IPS DF 19.7 (cell line): ENCODE results near the gene FYN.
"Not testable (repeated sequence)": the region's sequence is repeated elsewhere in the genome, so short reads cannot be mapped to it uniquely, and the experiment has no call there.

Experiments used
- DNase-seq: peaks from one replicate; pipeline ENCODE4 v3.0.0-alpha.2; 2013; ENCODE audit warnings: low read depth, low spot score

FYN gene

DNA sequence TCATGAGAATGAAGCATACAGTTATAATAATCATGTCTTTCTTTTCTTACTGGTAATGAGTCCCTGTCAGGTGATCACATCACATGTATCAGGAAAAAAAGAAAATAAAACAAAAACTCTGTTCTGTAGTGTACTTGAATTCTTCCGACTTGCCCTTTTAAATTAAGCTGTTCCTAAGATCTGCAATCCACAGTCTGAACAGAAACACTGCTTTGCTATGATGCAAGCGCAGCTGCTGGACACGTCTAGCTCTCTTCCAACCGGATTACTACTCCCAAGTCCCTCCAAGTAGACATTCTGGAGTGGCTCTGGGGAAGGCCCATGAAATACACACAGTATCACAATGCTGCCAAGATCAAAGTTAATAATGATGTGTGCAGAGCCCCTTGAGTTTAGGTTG is 83.7 kb downstream of the FYN start:
- DNase-seq, result no peak

DNA sequence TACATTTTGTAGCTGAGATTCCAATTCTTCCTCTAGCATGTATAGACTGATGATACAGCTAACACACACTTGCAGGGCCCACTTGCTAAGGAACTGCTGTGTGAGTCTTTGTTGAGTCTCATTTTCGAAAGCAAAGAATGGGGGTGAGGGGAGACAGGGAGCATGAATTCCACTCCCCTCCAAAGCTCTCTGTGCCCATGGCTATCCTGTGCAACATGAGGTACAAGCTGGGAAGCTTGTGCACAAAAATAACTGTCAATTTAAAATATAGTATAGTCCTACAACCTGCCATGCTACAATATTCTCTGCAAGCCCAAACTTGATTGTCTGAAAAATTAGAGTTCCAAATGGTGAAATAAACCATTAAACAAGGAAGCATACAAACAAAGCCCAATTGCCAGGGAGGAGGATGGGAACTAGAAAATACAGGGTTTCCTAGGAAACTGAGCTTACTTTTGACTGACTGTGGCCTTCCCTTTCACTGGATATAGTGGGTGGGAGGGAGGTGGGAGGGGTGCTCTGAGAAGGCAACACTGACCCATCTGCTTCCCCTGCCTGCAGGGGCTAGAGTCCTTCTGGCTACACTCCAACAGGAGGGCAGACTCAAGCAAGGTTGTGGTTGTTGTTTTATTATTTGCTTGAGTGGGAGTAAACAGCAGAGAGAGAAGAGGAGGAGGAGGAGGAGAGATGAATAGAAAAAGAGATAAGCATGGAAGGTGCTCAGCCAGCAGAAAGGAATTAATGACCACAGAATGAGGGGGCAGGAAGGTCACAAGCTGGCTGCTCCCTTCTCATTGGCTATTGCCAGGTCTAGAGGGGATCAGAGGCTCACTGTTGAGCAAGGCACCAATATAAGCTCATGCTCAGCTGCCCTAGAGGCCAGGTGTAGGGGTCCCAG is 84.6 kb downstream of the FYN start:
- no peak for DNase-seq

DNA sequence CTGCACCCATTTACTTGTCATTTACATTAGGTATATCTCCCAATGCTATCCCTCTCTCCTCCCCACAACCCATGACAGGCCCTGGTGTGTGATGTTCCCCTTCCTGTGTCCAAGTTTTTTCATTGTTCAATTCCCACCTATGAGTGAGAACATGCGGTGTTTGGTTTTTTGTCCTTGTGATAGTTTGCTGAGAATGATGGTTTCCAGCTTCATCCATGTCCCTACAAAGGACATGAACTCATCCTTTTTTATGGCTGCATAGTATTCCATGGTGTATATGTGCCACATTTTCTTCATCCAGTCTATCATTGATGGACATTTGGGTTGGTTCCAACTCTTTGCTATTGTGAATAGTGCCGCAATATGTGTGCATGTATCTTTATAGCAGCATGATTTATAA is 87.1 kb downstream of the FYN start:
- DNase-seq, result not testable (repeated sequence)

DNA sequence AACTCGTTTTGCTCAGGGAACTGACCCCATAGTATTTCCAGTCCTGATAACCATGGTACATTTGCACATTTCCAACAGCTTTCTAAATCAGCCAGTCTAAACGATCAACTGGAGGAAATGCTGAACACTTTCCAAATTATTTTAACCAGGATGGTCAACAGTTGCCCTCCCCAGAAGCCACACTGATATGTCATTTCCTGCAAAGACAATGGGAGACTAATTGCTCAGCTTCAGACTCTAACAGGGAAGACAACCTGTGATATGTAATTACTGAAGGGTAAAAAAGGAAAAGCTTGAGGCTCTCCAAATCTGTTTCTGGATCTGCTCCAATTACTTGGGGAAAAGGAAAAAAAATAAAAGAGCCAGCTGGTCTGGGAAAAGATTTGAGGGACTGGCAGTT is 88.8 kb downstream of the FYN start:
- DNase-seq, result no peak

DNA sequence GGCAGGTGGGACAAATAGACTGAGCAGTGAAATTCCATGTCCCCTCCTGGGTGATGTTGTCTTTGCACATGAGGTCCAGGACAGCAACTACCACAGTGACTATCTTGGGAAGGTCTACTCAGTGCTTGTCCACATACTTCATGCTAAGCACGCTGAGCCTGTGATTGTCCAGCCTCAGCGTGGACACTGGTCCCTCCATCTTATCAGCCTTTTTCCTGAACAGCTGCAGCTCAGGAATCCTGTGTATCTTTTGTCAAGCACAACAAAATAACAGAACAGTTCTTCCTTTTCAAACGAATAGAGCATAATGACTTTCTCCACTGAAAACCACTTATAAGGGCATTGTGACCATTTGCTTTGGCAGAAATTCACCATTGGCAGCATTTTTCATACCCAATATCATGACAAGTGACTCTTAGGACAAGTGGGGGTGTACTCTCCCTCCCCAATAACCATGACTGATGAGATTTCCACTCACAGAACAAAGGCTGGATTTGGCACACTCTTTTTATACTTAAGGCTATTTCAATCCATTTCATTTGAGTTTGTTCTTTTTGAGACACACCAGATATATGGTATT is 90.3 kb downstream of the FYN start:
- DNase-seq, result no peak

DNA sequence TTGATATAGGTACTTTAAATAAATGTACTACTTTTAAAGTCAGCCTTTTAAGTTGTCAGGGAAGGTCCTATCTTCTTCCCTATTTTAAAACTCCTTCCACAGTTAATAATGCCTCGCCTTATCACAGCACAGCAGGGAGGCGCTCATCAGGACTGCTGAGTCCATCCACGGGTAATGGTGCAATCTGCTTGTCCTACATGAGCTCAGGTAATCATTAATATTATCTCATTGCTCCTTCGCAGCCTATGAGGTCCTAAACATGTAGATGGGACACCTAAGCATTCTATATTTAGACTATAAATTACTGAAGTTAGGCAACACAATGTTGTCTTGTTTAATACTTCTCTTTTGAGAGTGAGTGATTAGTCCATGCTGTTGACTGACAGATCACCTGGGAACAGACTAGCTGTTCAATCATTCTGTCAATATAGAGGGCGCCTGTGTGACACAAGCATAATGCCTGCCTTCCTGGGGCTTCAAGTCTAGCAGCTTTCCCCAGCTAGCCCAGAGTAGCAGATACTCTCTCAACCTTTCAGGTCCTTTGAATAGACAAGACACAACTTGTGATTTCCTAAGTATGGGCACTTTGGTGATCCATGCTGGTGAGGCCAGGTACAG is 91.0 kb downstream of the FYN start:
- DNase-seq, result no peak

DNA sequence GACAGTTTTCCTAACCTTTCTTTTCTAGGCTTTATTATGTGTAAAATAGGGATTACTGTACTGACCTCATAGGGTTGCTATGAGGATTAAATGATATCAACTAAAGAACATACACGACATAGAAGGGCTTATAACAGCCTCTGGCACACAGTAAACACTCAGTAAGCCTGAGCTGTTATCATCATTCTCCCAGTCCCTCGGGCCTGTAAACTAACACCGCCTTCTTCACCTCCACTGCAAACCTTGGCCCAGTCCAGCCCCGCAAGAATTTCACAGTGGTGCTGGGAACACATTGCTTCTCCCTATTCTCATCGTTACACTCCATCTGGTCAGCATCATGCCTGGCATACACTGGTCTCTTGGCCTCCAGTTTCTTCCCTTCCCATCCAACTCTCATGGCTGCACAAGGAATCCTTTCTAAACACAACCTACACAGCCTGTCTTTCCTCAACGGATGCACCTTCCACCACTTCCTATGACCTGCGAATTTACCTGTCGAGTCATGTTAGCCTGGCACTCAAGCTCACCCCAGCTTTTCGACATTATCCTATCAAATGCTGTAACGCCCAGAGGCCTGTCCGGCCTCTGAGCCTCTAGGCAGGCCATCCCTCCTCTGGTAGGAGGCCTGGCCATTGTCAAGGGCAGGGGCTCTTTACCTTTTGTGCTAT is 92.1 kb downstream of the FYN start:
- no peak for DNase-seq

DNA sequence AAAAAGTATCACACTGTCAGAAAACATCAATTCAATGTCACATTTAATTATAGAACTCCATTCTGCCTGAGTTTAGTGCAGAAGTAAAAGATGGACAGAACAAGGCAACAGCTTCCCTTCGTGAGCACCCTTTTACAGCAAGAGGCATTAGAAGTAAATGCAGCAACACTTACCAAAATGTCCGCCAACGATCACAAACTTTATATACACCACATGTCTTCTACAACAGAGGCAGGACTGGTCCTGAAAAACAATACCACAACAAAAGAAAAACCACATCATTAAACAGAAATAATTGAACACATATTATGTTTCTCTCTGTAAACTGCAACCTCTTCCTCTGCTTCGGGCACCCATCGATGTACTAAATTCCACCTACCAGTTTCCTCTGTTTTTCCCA is 92.9 kb downstream of the FYN start:
- DNase-seq, result no peak

DNA sequence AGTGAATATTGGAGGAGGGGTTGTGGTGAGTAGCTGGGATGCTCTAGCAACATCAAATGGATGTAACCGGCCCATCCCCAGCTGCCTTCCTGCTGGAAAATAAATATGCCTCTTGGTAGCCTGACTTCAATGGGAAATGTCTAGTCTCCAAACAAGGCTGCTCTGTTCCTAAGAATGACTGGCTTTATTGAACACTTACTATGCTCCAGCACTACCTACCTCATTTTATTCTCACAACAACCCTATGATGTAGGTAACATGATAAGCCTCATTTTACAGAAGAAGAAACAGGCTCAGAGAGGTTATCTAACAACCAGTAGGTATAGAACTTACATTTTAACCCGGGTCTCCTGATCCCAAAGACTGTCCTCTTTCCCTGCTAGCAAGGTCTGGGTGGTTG is 93.6 kb downstream of the FYN start:
- no peak for DNase-seq

DNA sequence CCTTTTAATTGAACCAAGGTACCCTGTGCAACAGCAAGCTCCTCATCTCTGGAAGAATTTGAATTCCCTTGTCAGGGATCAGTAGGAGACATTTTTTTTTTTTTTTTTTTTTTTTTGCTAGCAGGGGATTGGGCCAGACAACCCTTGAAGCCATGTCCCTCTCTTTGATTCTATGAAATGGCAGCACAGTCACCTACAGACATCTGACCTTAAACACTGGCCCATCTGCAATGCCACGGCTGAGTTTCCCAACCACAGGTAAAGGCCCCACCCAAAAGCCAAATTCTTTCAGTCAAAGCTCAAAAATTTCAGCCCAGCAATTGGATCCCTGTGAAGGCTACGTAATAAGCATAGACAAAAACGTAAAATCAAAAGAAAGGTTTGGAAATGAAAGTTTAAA is 94.2 kb downstream of the FYN start:
- DNase-seq, result no peak

DNA sequence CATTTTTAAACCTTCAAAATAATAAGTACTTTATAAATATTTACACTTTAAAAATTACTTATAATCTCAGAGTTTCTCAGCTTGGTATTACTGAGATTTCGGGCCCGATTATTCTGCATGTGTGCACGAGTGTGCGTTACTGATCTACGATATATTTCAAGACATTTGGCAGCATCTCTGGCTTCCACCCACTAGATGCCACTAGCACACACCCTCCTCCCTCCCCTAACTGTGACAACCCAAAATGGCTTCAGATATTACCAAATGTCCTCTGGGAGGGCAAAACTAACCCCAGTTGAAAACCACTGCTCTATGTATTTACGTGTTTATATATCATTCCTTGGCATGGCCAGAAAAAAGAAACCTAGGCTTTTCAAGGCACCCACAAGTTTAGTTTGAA is 95.9 kb downstream of the FYN start:
- DNase-seq, result no peak

DNA sequence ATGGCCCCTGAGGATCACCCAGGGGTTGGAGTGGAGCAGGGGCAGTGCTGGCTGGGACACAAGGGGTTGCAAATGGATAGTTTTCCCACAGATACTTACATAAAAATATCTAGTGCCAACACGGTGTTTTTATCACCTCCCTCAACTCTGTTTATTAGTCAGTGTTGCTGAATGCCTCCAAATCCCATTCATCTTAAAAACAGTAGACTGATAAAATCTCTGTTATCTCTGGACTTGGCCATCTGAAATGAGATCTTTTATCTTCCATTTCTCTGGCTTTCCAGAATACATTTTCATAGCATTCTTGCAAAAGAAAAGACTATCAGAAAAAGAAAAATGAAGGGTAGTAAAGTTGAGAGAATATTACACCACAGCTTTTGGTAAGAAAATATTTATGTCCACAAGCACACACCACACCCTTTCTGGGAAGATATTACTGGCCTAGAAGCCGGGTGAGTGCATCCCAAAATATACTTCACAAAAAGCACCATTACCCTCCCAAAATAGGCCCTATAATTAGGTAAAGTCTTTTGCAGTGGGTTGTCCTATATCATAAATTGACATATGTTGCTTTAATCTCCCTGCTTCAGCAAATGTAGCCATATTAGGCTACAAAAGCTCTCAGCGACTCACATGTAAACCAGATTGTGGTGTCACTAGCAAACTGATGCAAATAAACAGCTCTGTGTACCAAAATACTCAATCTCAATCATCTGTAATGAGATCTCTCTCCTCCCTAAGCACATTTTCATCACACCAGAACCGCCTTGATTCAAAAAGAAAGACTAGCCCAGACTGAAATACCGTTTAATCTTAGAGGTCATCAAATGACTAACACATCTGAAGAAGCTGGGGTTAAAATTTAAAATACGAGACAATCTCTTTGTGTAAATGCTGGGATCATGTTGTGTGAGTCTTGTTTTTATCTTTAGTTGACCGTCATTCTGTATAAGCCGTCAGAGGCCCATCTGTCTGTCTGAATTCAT is 96.7 kb downstream of the FYN start:
- DNase-seq, result no peak

DNA sequence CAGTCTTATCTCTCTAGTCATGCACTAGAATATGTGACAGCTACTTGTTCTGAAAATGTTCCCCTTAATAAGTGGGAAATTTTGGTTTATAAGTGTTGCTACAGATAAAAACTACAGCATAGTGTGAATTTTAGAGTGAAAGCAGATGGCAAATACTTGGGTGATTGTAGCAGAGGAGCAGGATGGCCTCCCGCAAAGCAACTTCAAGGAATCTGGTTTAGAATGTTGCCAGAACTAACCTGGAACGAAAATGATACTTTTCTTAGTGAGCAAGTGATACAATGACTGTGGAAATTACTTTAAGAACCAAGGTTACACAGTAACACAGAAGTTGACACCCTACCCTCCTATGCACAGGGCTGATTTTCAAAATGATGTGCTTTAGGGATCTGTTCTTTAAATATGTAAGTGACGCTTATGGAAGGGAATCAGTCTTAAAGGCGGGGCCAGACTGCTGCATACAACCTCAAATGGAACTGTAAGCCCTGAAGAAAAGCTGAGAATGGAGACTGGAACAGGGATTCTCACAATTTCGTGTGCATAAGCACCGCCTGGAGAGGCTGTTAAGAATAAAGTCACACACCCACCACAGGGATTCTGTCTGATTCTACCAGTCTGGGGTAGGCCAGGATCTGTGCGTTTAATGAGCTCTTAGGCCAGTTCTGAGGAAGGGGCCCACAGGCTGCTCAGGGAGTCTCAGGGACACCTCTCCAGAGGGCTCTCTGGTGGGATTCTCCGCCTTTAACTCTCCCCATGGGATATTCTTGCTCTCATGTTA is 97.9 kb downstream of the FYN start:
- DNase-seq, result no peak

DNA sequence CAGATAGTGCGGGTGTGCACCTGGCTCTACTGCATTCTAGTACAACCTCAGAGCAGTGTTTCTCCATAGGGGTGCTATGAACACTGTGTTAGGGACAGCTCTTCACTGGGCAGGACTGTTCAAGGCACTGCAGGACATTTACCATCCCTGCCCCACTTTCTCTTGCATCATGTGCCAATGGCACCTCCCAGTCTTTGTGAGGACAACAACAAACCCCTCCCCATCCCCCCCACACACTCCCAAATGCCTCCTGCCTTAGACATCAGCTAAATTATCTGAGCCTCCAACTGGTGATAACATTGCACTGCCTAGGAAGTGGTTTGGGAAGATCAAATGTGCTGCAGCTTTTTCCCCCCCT is 98.9 kb downstream of the FYN start:
- no peak for DNase-seq

DNA sequence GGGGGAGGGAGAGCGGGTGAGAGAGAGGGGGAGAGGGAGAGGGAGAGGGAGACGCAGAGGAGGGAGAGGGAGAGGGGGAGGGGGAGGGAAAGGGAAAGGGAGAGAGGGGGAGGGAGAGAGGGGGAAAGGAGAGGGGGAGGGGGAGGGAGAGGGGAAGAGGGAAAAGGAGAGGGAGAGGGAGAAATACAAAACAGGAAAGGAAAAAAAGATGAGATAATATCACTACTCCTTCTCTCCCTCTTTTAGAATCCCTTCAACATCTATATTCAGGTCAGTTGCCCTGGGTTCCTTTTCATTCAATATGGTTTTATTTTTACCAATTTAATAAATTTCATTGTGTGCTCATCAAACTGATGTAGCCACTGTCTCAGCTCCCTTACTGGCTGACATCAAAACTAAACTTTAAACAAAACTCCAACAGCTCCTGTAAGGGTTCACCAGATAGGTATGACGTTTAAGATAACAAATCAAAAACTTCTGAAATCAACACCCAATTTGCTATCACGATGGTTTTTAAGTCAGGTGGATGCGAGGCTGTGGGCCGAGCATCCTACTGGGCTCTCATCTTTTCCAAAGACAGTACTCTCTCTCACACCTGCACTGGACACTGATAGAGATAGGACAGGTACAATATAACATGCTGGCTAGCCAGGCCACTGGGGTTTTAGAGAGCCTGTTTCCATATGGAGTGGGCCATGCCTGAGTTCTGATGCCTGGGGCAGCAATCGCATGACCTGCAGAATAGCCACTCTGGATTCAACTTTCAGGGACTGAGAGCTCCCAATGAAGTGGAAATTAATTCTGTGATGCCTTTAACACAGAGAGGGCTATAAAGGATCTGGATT is 99.5 kb downstream of the FYN start:
- DNase-seq, result no peak

DNA sequence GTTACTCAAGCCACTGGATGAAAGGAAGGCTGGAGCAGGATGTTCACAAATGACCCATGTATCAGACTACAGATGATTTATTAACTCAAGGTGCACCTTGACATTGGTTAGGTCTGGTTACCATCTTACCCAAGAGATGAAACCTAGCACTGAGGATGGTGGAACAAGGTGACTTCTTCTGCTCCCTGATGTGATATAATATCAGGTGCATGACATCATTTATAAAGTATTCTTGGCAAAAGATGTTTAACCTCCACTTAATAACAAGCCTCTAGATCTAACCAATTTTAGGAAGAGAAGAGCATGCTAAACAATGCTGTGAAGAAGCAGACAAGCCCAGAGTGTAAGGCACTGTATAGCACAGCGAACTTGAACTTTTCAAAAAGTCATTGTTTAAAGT is 100.9 kb downstream of the FYN start:
- no peak for DNase-seq

DNA sequence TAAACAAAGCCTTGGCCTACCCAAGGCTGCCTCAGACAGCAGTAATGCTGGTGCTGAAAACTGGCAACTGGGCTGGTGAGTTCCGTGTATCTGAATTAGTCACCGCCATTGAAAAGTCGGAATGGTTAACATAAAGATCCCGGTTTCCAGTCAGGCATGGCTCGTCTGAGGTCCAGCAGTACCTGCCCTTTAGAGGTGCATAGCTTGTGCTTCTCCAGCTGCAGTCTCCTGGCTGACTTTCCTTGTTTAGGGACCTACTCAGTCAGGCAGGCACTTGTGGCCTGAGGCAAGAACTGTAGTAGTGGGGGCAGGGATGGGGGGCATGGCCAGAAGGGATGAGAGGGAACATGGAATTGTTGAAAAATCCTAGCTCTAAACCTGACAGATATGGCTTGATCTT is 101.6 kb downstream of the FYN start:
- DNase-seq, result no peak

DNA sequence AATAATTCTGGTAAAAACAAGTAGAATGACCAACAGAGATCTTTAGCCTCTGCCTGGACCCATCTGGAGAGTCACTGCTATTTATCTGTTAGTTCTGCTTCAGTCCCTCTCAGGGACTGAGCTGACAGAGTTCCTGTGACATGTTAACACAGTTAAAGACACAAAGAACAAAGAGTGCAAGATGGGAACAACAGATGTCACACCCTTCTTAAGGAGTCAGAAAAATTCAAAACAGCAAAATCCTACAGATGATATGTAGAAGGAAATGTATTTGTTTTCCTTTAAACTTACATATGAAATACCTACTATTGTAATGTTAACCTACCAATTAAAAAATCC is 102.2 kb downstream of the FYN start:
- DNase-seq, result no peak

DNA sequence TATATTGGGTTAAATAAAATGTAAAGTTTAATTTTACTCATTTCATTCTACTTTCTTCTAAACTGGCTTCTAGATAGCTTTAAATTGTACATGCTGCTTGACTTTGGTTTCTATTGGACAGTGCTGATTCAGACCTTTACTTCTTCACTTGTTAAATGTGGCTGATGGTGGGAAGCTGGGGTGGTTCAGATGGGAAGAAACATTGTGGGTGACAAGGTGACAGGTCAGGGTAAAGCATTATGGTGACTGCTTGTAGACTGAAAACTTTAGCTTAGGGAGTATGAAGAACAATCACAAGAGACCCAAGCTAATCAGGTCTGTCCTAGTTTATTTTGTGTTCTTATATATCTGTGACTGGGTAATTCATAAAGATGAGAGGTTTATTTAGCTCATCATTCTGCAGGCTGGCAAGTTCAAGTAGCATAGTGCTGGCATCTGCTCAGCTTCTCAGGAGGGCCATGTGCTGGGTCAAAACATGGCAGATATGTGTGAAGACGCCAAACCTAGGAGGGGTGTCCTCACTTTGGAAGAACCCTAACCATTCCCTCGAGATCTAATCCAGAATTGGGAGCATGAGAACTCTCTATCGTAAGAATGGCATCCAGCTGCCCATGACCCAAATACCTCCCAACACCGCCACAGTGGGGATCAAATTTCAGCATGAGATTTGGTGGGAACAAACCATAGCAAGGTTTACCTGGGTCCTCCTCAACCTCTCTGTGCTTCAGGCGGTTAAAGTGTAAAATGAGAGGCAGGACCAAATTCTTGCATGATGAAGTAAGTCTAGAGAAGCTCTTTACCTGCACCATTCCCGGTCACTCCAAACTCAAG is 102.8 kb downstream of the FYN start:
- no peak for DNase-seq
